Activated T-cell treated with anti-CD3 and anti-CD28 coated beads, Interleukin-2, amount 50 U/mL, for 72 hours (primary cell): Measurements from ENCODE around the gene SLC22A23. TPM values are rescaled to one million over a fixed set of nuclear protein-coding genes. Genes with fewer than 3 reads are reported as not detected.

Experiments used
- ATAC-seq, 2 donors: fragments of 150-1000 bp; cut with Tn5 transposase; replicated peaks in 1 of 2; 2 replicates each; pipeline ENCODE4 v1.10.0; 2021; ENCODE audit warnings: moderate library complexity in 2 of 2, mild to moderate bottlenecking in 1 of 2
- DNase-seq, 2 donors: peaks; one replicate each; pipeline ENCODE4 v3.0.0; 2021 to 2022; ENCODE audit warnings: mixed read lengths in 1 of 2
- H3K27ac Mint-ChIP-seq: one replicate; pipeline ENCODE4 v1.8.0; 2022; ENCODE audit warnings: mild to moderate bottlenecking, moderate library complexity, mixed read lengths
- H3K27me3 Mint-ChIP-seq: one replicate; pipeline ENCODE4 v1.8.0; 2022; ENCODE audit warnings: low read depth, mixed read lengths
- H3K36me3 Mint-ChIP-seq, 2 donors: one replicate each; pipeline ENCODE4 v1.8.0; 2022; ENCODE audit warnings: mixed read lengths in 2 of 2, mild to moderate bottlenecking in 1 of 2; ENCODE audit not compliant: insufficient read depth in 2 of 2
- H3K4me1 Mint-ChIP-seq: one replicate; pipeline ENCODE4 v1.8.0; 2022; ENCODE audit warnings: low read depth, mixed read lengths
- H3K4me3 Mint-ChIP-seq, 2 donors: one replicate each; pipeline ENCODE4 v1.8.0; 2022; ENCODE audit warnings: mild to moderate bottlenecking in 2 of 2, mixed read lengths in 2 of 2, moderate library complexity in 2 of 2
- H3K9me3 Mint-ChIP-seq, 2 donors: one replicate each; pipeline ENCODE4 v1.8.0; 2022; ENCODE audit warnings: mixed read lengths in 2 of 2
- total RNA-seq, 2 donors: library from RNA; stranded (reverse); gene quantifications; one replicate each; pipeline ENCODE4 v1.2.3, GENCODE V29; 2022

Gene SLC22A23
- total RNA-seq, 2 donors from 2014 or later, result 1.5 to 2.0 TPM

DNA sequence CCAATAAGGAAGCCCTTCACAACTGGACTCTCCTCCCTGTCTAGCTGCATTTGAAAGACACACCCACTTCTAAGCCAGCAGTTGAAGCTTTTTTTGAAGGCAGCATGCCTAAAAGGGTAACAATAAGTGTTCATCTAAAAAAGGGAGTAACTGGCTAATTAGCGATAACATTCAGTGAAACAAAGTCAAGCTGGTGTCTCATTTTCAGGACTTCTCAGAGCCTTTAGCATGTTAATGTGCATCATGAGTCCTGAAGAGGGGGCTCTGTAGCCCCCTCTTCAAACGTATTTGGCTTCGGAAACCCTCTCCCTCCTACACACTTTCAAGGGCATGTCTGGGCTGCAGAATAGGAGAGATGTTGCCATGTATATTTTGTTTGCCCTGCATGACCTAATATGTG is 28.1 kb downstream of the SLC22A23 start:
- no peak overlapping the region for H3K4me3 Mint-ChIP-seq
- DNase-seq (no peak), ATAC-seq (no peak)
- H3K27me3 Mint-ChIP-seq, result peaks cover 6% of the 10 kb centered on the region
- no peaks in the 10 kb centered on the region for H3K4me1 Mint-ChIP-seq
- no peaks in the 10 kb centered on the region for H3K9me3 Mint-ChIP-seq
- no peaks in the 10 kb centered on the region for H3K36me3 Mint-ChIP-seq
- H3K27ac Mint-ChIP-seq, result no peak overlapping the region

DNA sequence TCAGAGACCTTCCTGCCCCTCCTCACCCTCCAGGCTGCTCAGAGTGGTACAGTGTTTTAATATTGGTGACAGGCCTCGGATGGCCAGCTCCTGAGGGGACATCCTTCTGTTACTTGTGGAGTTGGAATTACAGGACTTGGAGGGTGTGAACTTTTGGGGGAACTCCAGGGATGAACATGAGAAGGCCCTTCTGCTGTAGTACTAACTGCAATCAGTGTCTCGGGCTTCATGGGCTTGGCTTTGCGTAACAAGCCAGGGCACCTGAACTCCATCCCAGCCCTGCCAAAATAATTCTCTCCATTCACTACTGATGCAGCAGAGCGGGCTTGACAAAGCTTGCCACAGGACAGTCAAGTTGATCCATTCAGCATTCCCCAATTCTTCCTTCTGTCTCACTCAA is 28.6 kb downstream of the SLC22A23 start:
- no peak for ATAC-seq

DNA sequence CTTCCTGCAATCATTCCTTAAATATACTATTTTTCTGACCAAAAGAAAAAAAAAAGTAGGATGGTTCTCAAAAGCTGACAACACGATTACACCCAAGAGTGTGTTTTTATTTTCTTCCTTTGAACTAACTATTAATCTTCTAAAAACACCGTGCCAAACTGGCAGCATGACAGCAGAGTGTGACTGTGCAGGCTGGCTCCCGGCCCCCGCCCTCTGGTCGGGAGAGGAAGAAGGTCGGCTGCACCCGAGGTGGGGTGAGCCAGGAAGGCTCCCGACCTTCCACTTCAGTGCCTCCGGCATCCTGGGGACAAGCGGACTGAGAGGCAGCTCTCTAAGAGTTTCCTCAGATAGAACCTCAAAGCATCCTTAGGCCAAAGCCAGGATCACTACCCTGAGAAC is 29.2 kb downstream of the SLC22A23 start:
- peaks cover 6% of the 10 kb centered on the region for H3K27me3 Mint-ChIP-seq
- H3K4me1 Mint-ChIP-seq, result peaks cover 4% of the 10 kb centered on the region
- H3K4me3 Mint-ChIP-seq, result no peak overlapping the region

More for the DNA sequence above, 28.6 kb downstream of the SLC22A23 start:
- peaks cover 6% of the 10 kb centered on the region for H3K27me3 Mint-ChIP-seq
- no peaks in the 10 kb centered on the region for H3K4me1 Mint-ChIP-seq
- no peak for DNase-seq
- no peaks in the 10 kb centered on the region for H3K9me3 Mint-ChIP-seq
- no peak overlapping the region for H3K4me3 Mint-ChIP-seq
- H3K36me3 Mint-ChIP-seq, result no peaks in the 10 kb centered on the region
- H3K27ac Mint-ChIP-seq, result no peak overlapping the region

DNA sequence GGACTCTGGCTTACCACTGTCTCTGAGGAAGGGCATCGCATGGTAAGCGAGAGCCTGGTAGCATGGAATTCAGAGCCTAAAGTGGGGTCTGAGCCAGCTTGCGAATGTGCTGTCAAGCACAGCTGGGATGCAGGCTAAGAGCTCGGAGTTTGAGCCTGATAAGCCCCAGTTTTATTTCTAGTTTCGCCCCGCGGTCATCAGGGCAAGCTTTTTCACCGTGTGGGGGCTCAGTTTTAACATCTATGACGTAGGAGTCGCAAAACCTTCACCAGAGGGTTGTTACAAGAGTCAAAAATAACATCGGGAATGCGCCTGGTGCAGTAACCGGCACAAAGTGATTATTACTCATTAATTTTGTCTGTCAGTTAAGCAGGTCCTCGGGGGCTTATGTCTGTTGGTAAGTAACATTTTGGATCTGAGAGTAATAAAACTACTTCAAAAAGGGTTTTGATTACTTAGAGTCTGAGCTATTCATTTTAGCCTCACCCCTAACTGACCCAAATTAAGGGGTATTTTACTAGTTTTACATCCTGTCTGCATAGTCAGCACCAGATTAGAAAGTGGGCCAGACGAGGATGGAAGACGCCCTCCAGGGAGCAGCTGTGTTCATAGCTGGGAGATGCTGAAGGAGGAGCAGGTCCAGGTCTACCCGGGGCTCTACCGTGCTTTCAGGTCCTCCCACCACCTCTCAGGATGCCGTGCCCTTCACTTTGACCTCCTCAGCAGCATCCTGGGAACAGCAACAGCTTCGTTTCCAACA is 29.7 kb downstream of the SLC22A23 start:
- ATAC-seq, result no peak
- Mint-ChIP-seq H3K9me3 (no peaks in the 10 kb centered on the region), H3K36me3 (no peaks in the 10 kb centered on the region), H3K27ac (no peak overlapping the region), H3K4me3 (no peak overlapping the region), H3K4me1 (peaks cover 4% of the 10 kb centered on the region), H3K27me3 (peaks cover 6% of the 10 kb centered on the region)
- DNase-seq, result no peak

More for the DNA sequence above, 29.2 kb downstream of the SLC22A23 start:
- Mint-ChIP-seq H3K9me3 (no peaks in the 10 kb centered on the region), H3K36me3 (no peaks in the 10 kb centered on the region), H3K27ac (no peak overlapping the region)
- no peak for DNase-seq
- no peak for ATAC-seq

DNA sequence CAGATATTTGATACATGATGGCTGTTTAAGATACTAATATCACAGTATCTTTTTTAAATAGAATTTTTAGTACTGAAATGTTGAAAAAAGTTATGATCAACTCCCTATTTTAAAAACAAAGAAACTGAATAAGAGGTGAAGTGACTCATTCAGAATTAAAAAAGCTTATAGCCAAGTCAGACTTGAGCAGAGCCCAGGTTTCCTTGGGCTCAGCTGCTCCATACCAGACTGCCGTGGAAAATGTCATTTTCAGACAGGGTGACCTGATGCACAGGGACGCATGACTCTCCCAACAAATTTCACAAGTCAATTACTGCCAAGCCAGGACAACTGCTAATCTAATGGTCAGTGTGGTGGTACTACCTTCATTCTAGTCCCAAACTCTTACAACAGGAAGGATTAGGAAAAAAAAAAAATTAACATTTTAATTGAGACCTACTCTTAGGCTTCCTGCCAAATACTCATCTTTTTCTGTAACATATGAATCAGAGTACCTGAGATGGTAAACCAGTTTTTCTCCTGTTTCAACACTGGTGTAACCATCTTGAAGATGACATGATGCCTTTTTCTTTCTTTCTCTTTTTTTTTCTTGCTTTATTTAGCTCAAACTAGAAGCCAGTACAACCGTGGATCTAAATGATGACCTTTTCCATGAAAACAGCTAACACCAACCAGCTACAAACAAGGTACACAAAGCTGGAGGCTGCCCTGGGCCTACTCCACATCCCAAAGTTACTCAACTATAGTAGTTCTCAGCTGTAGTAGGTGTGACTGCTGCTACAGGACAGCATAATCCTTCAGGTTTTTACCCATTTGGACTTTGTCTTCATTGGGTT is 30.5 kb downstream of the SLC22A23 start:
- H3K27ac Mint-ChIP-seq, result no peak overlapping the region
- peaks cover 4% of the 10 kb centered on the region for H3K4me1 Mint-ChIP-seq
- no peaks in the 10 kb centered on the region for H3K9me3 Mint-ChIP-seq
- ATAC-seq, result no peak
- no peak for DNase-seq
- no peaks in the 10 kb centered on the region for H3K36me3 Mint-ChIP-seq
- H3K4me3 Mint-ChIP-seq, result no peak overlapping the region
- H3K27me3 Mint-ChIP-seq, result peaks cover 6% of the 10 kb centered on the region

DNA sequence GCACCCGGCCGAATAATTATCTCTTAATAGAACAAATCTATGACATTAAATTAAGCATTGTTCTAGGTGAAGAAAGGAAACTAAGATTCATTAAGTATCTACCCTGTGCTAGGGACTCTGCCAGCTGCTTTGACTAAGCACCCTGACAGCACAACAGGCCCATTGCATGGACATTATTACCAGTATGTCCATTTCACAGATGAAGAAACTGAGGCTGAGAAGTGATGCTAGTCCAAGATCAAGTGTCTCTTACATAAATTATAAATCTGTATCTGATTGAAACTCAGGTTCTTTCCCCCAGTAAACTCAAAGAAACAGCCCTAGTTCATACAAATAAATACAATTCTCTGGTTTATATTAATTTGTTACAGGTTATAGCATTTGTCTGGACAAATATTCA is 31.3 kb downstream of the SLC22A23 start:
- Mint-ChIP-seq H3K36me3 (no peaks in the 10 kb centered on the region), H3K27ac (no peak overlapping the region), H3K9me3 (no peaks in the 10 kb centered on the region), H3K27me3 (peaks cover 6% of the 10 kb centered on the region), H3K4me3 (no peak overlapping the region), H3K4me1 (peaks cover 4% of the 10 kb centered on the region)
- DNase-seq, result no peak
- ATAC-seq, result no peak

DNA sequence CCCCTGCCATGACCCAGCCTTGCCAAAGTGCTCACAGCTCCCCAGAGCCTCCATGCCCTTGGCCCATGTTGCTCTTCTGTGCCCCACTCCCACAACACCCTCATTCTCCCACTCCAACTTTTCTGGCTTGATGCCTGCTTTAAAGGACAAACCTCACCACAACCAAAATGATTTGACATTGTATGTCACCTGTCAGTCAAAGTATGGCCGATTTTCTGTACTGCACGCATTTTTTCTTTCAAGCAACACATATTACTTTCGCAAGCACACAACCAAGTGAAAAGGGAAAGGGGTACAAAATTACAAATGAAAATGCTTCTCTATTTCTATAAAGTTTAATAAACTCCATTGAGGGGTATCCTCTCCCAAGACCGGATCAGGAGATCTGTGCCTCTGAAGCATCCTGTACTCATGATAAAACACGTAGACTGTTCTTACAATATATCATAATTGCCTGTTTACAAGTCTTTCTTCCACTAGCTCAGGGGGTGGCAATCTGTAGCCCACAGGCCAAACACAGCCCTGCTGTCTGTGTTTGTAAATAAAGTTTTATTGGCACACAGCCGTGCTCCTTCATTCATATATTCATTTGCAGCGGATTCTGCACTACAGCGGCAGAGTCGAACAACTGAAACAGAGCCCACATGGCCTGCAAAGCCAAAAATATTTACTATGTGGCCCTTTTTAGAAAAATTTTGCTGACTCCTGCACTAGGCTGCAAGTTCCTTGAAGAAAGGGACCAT is 32.5 kb downstream of the SLC22A23 start:
- no peak overlapping the region for H3K4me3 Mint-ChIP-seq
- ATAC-seq, result no peak
- no peak for DNase-seq
- H3K4me1 Mint-ChIP-seq, result peaks cover 9% of the 10 kb centered on the region
- H3K36me3 Mint-ChIP-seq, result no peaks in the 10 kb centered on the region
- H3K27me3 Mint-ChIP-seq, result peaks cover 6% of the 10 kb centered on the region
- no peak overlapping the region for H3K27ac Mint-ChIP-seq
- no peaks in the 10 kb centered on the region for H3K9me3 Mint-ChIP-seq

DNA sequence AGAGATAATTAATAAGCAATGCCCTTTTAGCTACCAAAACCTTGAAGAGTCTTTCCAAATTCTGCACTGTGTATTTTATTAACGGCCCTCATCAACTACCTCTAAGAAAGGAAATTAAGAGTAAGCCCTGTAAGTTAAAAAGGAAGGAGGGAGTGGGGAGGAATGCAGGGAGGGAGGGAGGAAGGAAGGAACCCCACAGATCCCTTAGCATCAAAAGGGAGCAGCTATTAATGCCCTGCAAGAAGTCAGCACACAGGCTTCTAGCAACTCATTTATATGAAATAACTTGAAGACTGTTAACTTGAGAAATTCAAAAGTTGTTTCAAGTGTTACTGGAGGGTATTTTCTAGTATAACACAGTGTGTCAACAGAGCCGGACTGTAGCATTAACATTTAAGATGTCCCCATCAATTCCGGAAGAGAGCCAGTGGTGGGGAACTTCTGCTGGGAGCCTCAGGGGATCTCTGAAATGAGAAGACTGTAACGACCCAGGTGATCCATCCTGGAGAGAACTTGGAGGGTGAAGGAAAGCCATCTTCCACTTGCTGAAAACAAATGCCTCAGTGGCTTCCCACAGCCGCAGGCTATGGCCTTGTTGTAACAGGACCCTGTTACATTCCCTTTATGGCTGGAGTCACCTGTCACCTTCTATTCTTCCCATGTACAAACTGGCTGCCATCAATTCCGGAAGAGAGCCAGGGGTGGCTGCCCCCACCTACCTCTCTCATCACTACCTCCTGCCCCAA is 33.2 kb downstream of the SLC22A23 start:
- Mint-ChIP-seq H3K27ac (no peak overlapping the region), H3K36me3 (no peaks in the 10 kb centered on the region), H3K4me1 (peaks cover 9% of the 10 kb centered on the region), H3K9me3 (no peaks in the 10 kb centered on the region), H3K27me3 (peaks cover 6% of the 10 kb centered on the region), H3K4me3 (no peak overlapping the region)
- DNase-seq (no peak), ATAC-seq (no peak)

DNA sequence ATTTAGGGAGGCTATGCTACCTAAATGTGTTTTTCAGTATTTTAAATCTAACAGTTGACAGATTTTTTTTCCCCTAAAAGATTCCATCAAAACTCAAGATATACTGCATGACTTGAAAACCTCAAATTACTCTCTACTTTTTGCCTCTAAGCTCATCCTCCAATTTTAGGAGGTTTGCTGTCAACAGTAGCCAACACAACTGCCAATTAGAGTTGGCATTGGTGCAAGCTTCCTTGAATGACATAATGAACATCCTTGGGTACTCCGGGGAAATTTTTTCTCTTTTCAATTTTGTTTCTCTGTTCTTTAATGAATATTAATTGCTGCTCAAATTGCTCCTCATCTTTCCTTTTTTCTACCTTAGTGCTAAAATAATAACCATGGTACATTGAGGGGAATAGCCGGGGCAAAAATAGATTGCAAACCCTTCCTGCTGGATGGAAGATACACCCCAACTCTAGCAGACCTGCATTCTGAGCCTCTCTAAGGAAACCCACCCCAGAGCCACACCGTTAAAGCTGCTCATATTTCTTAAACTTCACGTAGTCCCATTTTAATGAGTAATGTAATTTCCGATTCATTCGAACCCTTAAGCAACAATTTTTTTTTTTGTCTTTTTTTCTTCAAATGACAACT is 34.3 kb downstream of the SLC22A23 start:
- Mint-ChIP-seq H3K36me3 (no peaks in the 10 kb centered on the region), H3K4me1 (peaks cover 9% of the 10 kb centered on the region), H3K27ac (no peak overlapping the region), H3K4me3 (no peak overlapping the region), H3K9me3 (no peaks in the 10 kb centered on the region), H3K27me3 (peaks cover 6% of the 10 kb centered on the region)
- ATAC-seq (no peak), DNase-seq (no peak)

DNA sequence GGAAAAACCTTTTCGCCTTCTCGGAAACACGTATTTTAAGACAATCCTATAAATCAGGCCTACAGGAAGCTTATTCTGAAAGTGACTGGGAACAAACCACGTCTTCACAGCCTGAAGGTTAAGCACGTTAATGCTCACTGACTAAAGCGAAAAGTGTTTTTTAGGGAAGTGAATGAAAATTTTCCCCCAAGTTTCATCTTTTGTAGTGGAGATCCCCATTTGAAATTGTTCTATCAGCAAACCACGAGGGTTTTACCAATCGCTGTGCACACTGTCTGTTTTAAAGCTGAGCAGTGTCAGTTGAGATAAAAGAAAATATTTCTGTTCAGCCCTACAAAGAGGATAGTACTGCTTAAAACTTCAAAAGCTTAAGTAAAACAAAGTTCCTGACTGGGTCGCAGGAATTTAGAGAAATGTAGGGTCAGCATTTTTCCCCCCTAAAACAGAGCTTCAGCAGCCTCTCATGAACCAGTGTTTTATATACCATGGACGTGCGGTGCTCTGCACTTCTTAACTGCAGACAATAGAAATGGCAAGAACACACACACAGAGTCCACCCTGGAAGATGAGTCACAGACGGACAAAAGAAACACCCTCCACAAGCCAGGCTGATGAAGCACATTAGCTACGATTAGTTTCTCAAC is 34.9 kb downstream of the SLC22A23 start:
- ATAC-seq, result no peak
- H3K9me3 Mint-ChIP-seq, result no peaks in the 10 kb centered on the region
- H3K4me1 Mint-ChIP-seq, result peaks cover 9% of the 10 kb centered on the region
- H3K27ac Mint-ChIP-seq, result no peak overlapping the region
- peaks cover 6% of the 10 kb centered on the region for H3K27me3 Mint-ChIP-seq
- no peak for DNase-seq
- H3K4me3 Mint-ChIP-seq, result no peak overlapping the region
- H3K36me3 Mint-ChIP-seq, result no peaks in the 10 kb centered on the region

DNA sequence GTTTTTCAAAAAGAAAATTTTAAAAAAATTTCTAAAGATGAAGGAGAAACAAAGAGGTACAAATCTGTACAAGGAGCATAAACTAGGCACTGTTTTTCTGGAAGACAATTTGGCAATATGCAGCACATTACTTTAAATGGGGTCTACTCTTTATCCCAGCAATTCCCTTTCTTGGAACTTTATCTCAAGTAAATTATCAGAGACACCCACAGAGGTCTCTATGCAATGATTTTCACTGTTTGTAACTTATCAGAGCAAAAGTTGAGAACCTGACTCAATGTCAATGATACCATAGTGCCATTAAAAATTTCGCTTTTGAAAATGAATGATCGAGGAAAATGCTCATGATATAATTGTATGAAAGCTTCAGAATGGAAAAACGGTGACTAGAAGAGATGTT is 35.7 kb downstream of the SLC22A23 start:
- Mint-ChIP-seq H3K4me1 (peaks cover 9% of the 10 kb centered on the region), H3K27me3 (peaks cover 6% of the 10 kb centered on the region)
- DNase-seq, result no peak

More for the DNA sequence above, 35.7 kb downstream of the SLC22A23 start:
- H3K4me3 Mint-ChIP-seq, result no peak overlapping the region
- H3K27ac Mint-ChIP-seq, result no peak overlapping the region
- no peak for ATAC-seq
- H3K36me3 Mint-ChIP-seq, result no peaks in the 10 kb centered on the region
- H3K9me3 Mint-ChIP-seq, result no peaks in the 10 kb centered on the region
